Mucosa of rectum (tissue), 2 donors: ENCODE measurements around the gene PPP1R1B.

ENCODE experiments used
- H3K27ac ChIP-seq, 2 donors: one replicate each; pipeline ENCODE4 v1.7.0; 2013; ENCODE audit warnings: inconsistent platforms in 2 of 2, low read depth in 2 of 2, low read length in 2 of 2
- H3K27me3 ChIP-seq, 2 donors: one replicate each; pipeline ENCODE4 v1.7.0; 2013; ENCODE audit warnings: low read length in 2 of 2; ENCODE audit not compliant: control insufficient read depth in 2 of 2, insufficient read depth in 2 of 2
- H3K36me3 ChIP-seq, 2 donors: one replicate each; pipeline ENCODE4 v1.7.0; 2013; ENCODE audit warnings: low read length in 2 of 2; ENCODE audit not compliant: control insufficient read depth in 2 of 2, insufficient read depth in 2 of 2
- H3K4me1 ChIP-seq, 2 donors: one replicate each; pipeline ENCODE4 v1.7.0; 2013; ENCODE audit warnings: low read length in 2 of 2, mild to moderate bottlenecking in 1 of 2; ENCODE audit not compliant: control insufficient read depth in 2 of 2, insufficient read depth in 2 of 2
- H3K4me3 ChIP-seq, 2 donors: one replicate each; pipeline ENCODE4 v1.7.0; 2013; ENCODE audit warnings: low read length in 2 of 2
- H3K9ac ChIP-seq, 2 donors: one replicate each; pipeline ENCODE4 v1.7.0; 2013; ENCODE audit warnings: low read length in 2 of 2, low read depth in 1 of 2, mild to moderate bottlenecking in 1 of 2
- H3K9me3 ChIP-seq, 2 donors: one replicate each; pipeline ENCODE4 v1.7.0; 2013; ENCODE audit warnings: low read length in 2 of 2; ENCODE audit not compliant: control insufficient read depth in 2 of 2
- donor health status: healthy.
- donor health status: Normal muscosa, but diverticular disease.

The PPP1R1B gene

GRCh38 chr17:39593371-39593770 lies 33.4 kb upstream of the PPP1R1B start:
- H3K27ac ChIP-seq = no peak overlapping the region
- H3K4me1 ChIP-seq = no peaks in the 10 kb centered on the region
- no peaks in the 10 kb centered on the region for H3K9me3 ChIP-seq
- no peaks in the 10 kb centered on the region for H3K36me3 ChIP-seq
- no peak overlapping the region for H3K4me3 ChIP-seq
- H3K27me3 ChIP-seq = peaks cover 37 to 44% of the 10 kb centered on the region in 2 donors
- no peak overlapping the region for H3K9ac ChIP-seq

- H3K27ac ChIP-seq = no peak overlapping the region
- H3K36me3 ChIP-seq = no peaks in the 10 kb centered on the region
- no peak overlapping the region for H3K4me3 ChIP-seq
- peaks cover 54 to 63% of the 10 kb centered on the region in 2 donors for H3K27me3 ChIP-seq
- H3K9ac ChIP-seq = no peak overlapping the region
- H3K4me1 ChIP-seq = no peaks in the 10 kb centered on the region
- H3K9me3 ChIP-seq = no peaks in the 10 kb centered on the region
These were observed 31.5 kb upstream of the PPP1R1B start for GRCh38 chr17:39595294-39595693.

- Histone ChIP-seq H3K9me3 (no peaks in the 10 kb centered on the region), H3K36me3 (no peaks in the 10 kb centered on the region), H3K9ac (no peak overlapping the region), H3K4me1 (no peaks in the 10 kb centered on the region), H3K27me3 (peaks cover 61 to 70% of the 10 kb centered on the region in 2 donors), H3K4me3 (no peak overlapping the region), H3K27ac (no peak overlapping the region)
These were observed 30.7 kb upstream of the PPP1R1B start for GRCh38 chr17:39595928-39596510.

GRCh38 chr17:39596543-39597267 lies 30.0 kb upstream of the PPP1R1B start:
- peaks cover 68 to 74% of the 10 kb centered on the region in 2 donors for H3K27me3 ChIP-seq
- no peaks in the 10 kb centered on the region for H3K36me3 ChIP-seq
- H3K27ac ChIP-seq = no peak overlapping the region
- H3K9me3 ChIP-seq = no peaks in the 10 kb centered on the region
- no peak overlapping the region for H3K9ac ChIP-seq
- H3K4me3 ChIP-seq = no peak overlapping the region
- H3K4me1 ChIP-seq = no peaks in the 10 kb centered on the region

- H3K4me3 ChIP-seq = no peak overlapping the region
- H3K9me3 ChIP-seq = no peaks in the 10 kb centered on the region
- H3K36me3 ChIP-seq = no peaks in the 10 kb centered on the region
- H3K27ac ChIP-seq = no peak overlapping the region
- H3K9ac ChIP-seq = no peak overlapping the region
- H3K4me1 ChIP-seq = no peaks in the 10 kb centered on the region
- peaks cover 76 to 82% of the 10 kb centered on the region in 2 donors for H3K27me3 ChIP-seq
These were observed 29.2 kb upstream of the PPP1R1B start for GRCh38 chr17:39597372-39598046.

GRCh38 chr17:39598047-39598481 lies 28.7 kb upstream of the PPP1R1B start:
- Histone ChIP-seq H3K27me3 (peaks cover 78 to 88% of the 10 kb centered on the region in 2 donors), H3K9me3 (no peaks in the 10 kb centered on the region), H3K9ac (no peak overlapping the region), H3K27ac (no peak overlapping the region), H3K4me1 (no peaks in the 10 kb centered on the region), H3K36me3 (no peaks in the 10 kb centered on the region), H3K4me3 (no peak overlapping the region)

- no peaks in the 10 kb centered on the region for H3K9me3 ChIP-seq
- H3K27me3 ChIP-seq = peaks cover 78 to 89% of the 10 kb centered on the region in 2 donors
- H3K4me3 ChIP-seq = no peak overlapping the region
- no peak overlapping the region for H3K27ac ChIP-seq
- no peak overlapping the region for H3K9ac ChIP-seq
- H3K36me3 ChIP-seq = no peaks in the 10 kb centered on the region
- no peaks in the 10 kb centered on the region for H3K4me1 ChIP-seq
These were observed 28.1 kb upstream of the PPP1R1B start for GRCh38 chr17:39598630-39599003.

GRCh38 chr17:39599004-39599664 lies 27.6 kb upstream of the PPP1R1B start:
- H3K36me3 ChIP-seq = no peaks in the 10 kb centered on the region
- peaks cover 83 to 94% of the 10 kb centered on the region in 2 donors for H3K27me3 ChIP-seq
- no peak overlapping the region for H3K9ac ChIP-seq
- no peak overlapping the region for H3K27ac ChIP-seq
- H3K9me3 ChIP-seq = no peaks in the 10 kb centered on the region
- H3K4me1 ChIP-seq = no peaks in the 10 kb centered on the region
- no peak overlapping the region for H3K4me3 ChIP-seq

- H3K4me1 ChIP-seq = no peaks in the 10 kb centered on the region
- no peak overlapping the region for H3K9ac ChIP-seq
- H3K27me3 ChIP-seq = peaks cover 83 to 94% of the 10 kb centered on the region in 2 donors
- H3K9me3 ChIP-seq = no peaks in the 10 kb centered on the region
- H3K27ac ChIP-seq = no peak overlapping the region
- H3K36me3 ChIP-seq = no peaks in the 10 kb centered on the region
- H3K4me3 ChIP-seq = no peak overlapping the region
These were observed 27.0 kb upstream of the PPP1R1B start for GRCh38 chr17:39599665-39600231.
